ENCODE results near the gene ZFP42.

- TF ChIP-seq EZH2 (IDR thresholded peaks at IDR 0.05; ENCODE audit: insufficient read depth, poor library complexity, severe bottlenecking) (no peak), EZH2phosphoT487 (IDR thresholded peaks at IDR 0.05; ENCODE audit: insufficient read depth, low read depth) (no peak)
Measured at GRCh38 chr4:188043154-188043553, 47.6 kb downstream of the ZFP42 start.

All from GM23248 (cell line).